HG02943 (cell line): ENCODE data around the gene PRSS22.
"Not testable (repeated sequence)": the region's sequence is repeated elsewhere in the genome, so short reads cannot be mapped to it uniquely, and the experiment has no call there.

Experiments
- ATAC-seq: cut with Tn5 transposase; IDR thresholded peaks from one replicate; pipeline ENCODE4 v1.9.1; 2021; ENCODE audit warnings: mild to moderate bottlenecking, low read depth, moderate library complexity; ENCODE audit not compliant: unreplicated experiment

Gene PRSS22, protein sequence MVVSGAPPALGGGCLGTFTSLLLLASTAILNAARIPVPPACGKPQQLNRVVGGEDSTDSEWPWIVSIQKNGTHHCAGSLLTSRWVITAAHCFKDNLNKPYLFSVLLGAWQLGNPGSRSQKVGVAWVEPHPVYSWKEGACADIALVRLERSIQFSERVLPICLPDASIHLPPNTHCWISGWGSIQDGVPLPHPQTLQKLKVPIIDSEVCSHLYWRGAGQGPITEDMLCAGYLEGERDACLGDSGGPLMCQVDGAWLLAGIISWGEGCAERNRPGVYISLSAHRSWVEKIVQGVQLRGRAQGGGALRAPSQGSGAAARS

GRCh38 chr16:2857451-2858244, at the start of gene PRSS22:
PRSS22 (minus strand) TSS chr16:2858170; CDS start chr16:2858104, 66 bp downstream.
- no peak for ATAC-seq

DNA sequence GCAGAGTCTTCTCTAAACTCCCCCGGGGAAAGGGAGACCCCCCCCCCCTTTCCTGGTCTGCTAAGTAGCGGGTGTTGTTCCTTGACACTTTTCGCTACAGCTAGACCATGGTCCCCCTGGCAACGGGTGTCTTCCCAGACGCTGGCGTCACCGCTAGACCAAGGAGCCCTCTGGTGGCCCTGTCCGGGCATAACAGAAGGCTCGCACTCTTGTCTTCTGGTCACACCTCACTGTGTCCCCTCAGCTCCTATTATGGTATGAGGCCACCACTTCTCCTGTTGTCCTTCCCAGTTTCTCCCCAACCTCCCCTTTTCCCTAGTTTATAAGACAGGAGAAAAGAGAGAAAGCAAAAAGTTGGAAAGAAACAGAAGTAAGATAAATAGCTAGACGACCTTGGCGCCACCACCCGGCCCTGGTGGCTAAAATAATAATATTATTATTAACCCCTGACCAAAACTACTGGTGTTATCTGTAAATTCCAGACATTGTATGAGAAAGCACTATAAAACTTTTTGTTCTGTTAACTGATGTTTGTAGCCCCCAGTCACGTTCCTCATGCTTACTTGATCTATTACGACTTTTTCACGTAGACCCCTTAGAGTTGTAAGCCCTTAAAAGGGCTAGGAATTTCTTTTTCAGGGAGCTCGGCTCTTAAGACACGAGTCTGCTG, 49.2 kb upstream of the PRSS22 start:
- ATAC-seq: not testable (repeated sequence)

DNA sequence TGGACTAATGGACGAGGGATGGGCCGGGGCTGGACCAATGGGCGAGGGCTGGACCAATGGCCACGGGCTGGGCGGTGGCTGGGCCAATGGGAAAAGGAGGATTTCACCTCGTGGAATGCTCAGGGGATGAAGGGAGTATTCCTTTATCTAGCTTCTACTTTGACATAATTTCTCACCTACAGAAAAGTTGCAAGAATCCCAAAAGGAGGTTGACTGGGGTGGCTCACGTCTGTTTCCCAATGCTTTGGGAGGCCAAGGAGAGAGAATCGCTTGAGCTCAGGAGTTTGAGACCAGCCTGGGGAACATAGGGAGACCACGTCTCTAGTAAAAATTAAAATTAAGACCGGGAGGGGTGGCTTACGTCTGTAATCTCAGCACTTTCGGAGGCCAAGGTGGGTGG, 48.0 kb upstream of the PRSS22 start:
- ATAC-seq: no peak

GRCh38 chr16:2905241-2905987, 47.4 kb upstream of the PRSS22 start:
- peak; percentile 60 for ATAC-seq

DNA sequence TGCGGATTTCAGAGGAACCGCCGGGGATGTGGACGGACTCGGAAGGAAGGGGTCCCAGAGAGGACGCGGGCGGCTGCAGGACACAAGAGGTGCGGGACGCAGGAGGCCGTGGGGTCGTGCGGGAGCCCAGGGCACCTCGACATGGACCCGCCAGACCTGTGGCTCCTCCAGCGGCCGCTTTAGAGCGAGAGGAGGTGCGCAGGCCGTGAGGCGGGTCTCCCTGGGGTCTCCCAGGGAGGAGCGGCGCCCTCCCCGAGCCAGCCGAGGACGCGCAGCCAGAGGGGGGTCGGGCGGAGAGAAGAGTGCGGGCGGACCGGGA, 46.9 kb upstream of the PRSS22 start:
- ATAC-seq: peak; percentile 8

GRCh38 chr16:2904100-2904921, 46.3 kb upstream of the PRSS22 start:
- ATAC-seq: peak; percentile 49

- ATAC-seq: no peak
Measured at GRCh38 chr16:2902337-2903130, 44.6 kb upstream of the PRSS22 start.

DNA sequence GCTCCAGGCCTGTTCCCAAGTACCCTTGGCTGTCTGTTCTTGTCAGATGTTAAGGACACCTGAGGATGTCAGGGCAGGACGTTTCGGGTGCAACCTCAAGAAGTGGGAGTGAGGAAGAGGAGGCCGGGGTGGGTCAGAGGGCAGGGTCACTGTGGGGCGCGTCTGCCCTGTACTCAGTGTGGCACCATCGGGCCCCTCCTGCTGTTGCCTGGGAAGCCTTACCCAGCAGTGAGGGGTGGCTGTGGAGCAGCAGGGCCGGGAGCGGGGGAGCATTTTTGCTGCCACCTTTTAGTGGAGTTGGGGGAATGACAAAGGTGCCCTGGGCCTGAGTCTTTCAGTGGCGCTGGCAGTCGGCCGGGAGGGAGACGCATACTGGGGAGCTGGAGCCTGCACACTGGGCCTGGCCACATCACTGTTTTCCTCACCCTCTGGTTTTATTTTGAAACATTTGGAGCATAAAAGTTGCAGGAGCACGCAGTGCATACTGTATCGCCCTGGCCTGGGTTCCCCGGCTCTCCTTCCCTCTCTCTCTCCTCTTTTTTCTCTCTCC, 42.6 kb upstream of the PRSS22 start:
- ATAC-seq: no peak

DNA sequence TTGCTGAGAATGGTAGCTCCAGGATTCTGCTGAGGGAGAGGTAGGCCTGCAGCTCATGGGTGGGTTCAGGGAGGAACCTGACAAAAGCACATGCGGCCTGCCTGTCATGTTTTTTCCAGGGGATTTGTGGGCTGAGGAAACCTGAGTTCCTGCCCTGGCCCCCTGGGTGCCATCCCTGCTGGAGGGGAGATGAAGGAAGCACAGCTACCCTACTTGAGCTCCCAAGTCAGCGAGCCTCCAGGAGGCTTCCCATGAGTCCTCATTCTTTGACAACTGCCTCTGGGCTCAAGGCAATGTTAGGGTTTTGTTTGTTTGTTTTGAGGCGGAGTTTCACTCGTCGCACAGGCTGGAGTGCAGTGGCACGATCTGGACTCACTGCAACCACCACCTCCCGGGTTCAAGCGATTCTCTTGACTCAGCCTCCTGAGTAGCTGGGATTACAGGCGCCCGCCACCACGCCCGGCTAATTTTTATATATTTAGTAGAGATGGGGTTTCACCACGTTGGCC, 41.6 kb upstream of the PRSS22 start:
- ATAC-seq: no peak

GRCh38 chr16:2898831-2899563, 41.0 kb upstream of the PRSS22 start:
- no peak for ATAC-seq

- no peak for ATAC-seq
Measured at GRCh38 chr16:2897110-2897509, 39.1 kb upstream of the PRSS22 start.

GRCh38 chr16:2896480-2897010, 38.6 kb upstream of the PRSS22 start:
- ATAC-seq: no peak

- ATAC-seq: no peak
Measured at GRCh38 chr16:2895813-2896212, 37.8 kb upstream of the PRSS22 start.

DNA sequence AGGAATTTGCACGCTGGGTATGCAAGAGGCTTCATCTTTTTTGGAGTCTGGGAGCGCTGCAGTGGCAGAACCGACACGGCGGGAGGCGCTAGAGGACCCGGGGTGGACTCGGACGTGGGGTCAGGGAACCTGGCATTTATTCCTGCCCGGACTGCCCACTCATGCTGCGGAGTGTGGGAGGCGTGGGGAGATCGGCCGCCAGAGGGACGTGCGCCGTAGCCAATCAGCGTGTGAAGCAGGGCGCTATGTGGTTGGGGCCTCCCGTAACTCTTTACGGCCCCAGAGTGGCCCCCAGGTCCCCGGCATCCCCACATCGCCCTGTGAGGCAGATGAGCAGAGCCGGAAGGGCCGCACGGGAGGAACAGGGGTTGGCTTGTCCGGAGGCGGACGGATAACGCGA, 36.3 kb upstream of the PRSS22 start:
- no peak for ATAC-seq

DNA sequence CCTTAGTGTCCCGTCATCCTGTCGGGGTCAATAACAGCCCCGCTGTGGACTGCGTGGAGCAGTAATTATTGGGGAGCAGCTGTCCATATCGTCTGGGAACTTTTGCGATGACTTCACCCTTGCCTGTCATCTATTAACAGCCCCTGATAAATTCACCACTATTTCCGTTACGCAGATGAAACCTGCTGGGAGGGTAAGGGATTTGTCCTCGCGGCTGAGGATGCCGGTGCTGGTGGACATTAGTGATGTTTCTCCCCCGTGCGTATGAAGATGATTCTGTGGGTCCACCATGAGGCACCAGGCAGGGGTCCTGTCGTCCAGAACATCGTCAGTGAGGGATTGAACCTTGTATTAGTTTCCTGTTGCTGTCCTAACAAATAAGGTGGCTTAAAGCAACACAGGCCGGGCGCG, 26.1 kb upstream of the PRSS22 start:
- no peak for ATAC-seq

- ATAC-seq: no peak
Measured at GRCh38 chr16:2883458-2883908, 25.5 kb upstream of the PRSS22 start.

- ATAC-seq: peak; percentile 89
Measured at GRCh38 chr16:2882650-2883457, 24.9 kb upstream of the PRSS22 start, which contains the start of gene FLYWCH2. FLYWCH2 (plus strand) TSS chr16:2883215; CDS start chr16:2896450, 13,235 bp downstream.
